Uterus (tissue), 4 donors: Measurements from ENCODE around the gene MAPRE2. TPM values are rescaled to one million over a fixed set of nuclear protein-coding genes. Genes with fewer than 3 reads are reported as not detected.
A peak's percentile ranks its signal among the peaks of the same experiment; 100 is the strongest.
"Not testable (repeated sequence)": the region's sequence is repeated elsewhere in the genome, so short reads cannot be mapped to it uniquely, and the experiment has no call there.

Source experiments
- DNase-seq, 2 donors: peaks; one replicate each; pipeline ENCODE4 v3.0.0-alpha.2; 2019 to 2020
- H3K27ac ChIP-seq, 2 donors: fragments of 200-600 bp; sonication (generic); 1 replicate in 1 of 2; 2 replicates in 1 of 2; pipeline ENCODE4 v1.5.1; 2016 to 2018
- H3K27me3 ChIP-seq, 2 donors: fragments of 200-600 bp; sonication (generic); one replicate each; pipeline ENCODE4 v1.5.1; 2018 to 2019; ENCODE audit warnings: control low read depth in 1 of 2
- H3K36me3 ChIP-seq, 2 donors: fragments of 200-600 bp; sonication (generic); one replicate each; pipeline ENCODE4 v1.5.1; 2019; ENCODE audit warnings: control low read depth in 1 of 2
- H3K4me1 ChIP-seq, 2 donors: fragments of 200-600 bp; sonication (generic); one replicate each; pipeline ENCODE4 v1.5.1; 2018 to 2019; ENCODE audit warnings: control low read depth in 1 of 2
- H3K4me3 ChIP-seq, 2 donors: fragments of 200-600 bp; sonication (generic); 1 replicate in 1 of 2; 2 replicates in 1 of 2; pipeline ENCODE4 v1.5.1; 2018 to 2019; ENCODE audit warnings: mild to moderate bottlenecking in 1 of 2
- H3K9me3 ChIP-seq, 2 donors: fragments of 200-600 bp; sonication (generic); one replicate each; pipeline ENCODE4 v1.5.1; 2019; ENCODE audit warnings: control low read depth in 1 of 2
- CTCF ChIP-seq, 4 experiments: fragments of 200-600 bp in 2 of 4; fragments of 450-650 bp in 2 of 4; sonication (generic) in 2 of 4; IDR thresholded peaks; one replicate each; pipeline ENCODE4 v1.5.1; 2016 to 2019; ENCODE audit warnings: antibody characterized with exemption in 4 of 4, mild to moderate bottlenecking in 2 of 4, moderate library complexity in 1 of 4
- POLR2A ChIP-seq, 2 donors: fragments of 450-650 bp; IDR thresholded peaks; one replicate each; pipeline ENCODE4 v1.6.1; 2016; ENCODE audit warnings: antibody characterized with exemption in 2 of 2, mild to moderate bottlenecking in 1 of 2, moderate library complexity in 1 of 2
- intact Hi-C: fragments of 100-400 bp; cut with DNase I; formaldehyde crosslinking; loops from one replicate; pipeline ENCODE4 v1.15.1; 2023; ENCODE audit warnings: low total_unique reads
- total RNA-seq, 4 donors: library from RNA; depleted of rRNA in 3 of 4; stranded (reverse); fragments of >200 nt in 3 of 4; gene quantifications; one replicate each; pipeline versions ENCODE4 v1.1.0 to v1.2.4, GENCODE V29; 2014 to 2023
- donor health status: DM: yes; HTN: yes; CAD: no.

The MAPRE2 gene
- total RNA-seq, 4 donors from 2014 or later: 7.4 to 29.8 (median 21.7) TPM

- no peaks in the 10 kb centered on the region for H3K27me3 ChIP-seq
- TF ChIP-seq POLR2A (IDR thresholded peaks at IDR 0.05) (no peak), CTCF (IDR thresholded peaks at IDR 0.05) (no peak)
- DNase-seq: no peak
- no peak overlapping the region for H3K27ac ChIP-seq
- H3K9me3 ChIP-seq: no peaks in the 10 kb centered on the region
- H3K4me1 ChIP-seq: peaks cover 0 to 10% of the 10 kb centered on the region in 2 donors
- intact Hi-C loops: loop anchor here (5.0 kb wide), 1 partner anchor 135 kb away; no protein-coding TSS in a partner anchor
- no peak overlapping the region for H3K4me3 ChIP-seq
- H3K36me3 ChIP-seq: no peaks in the 10 kb centered on the region
These were observed 101.0 kb downstream of the MAPRE2 start for GRCh38 chr18:35142275-35142615.

- intact Hi-C loops: loop anchor here (5.0 kb wide), 1 partner anchor 137 kb away; no protein-coding TSS in a partner anchor
- no peaks in the 10 kb centered on the region for H3K27me3 ChIP-seq
- H3K4me1 ChIP-seq: peaks cover 0 to 10% of the 10 kb centered on the region in 2 donors
- H3K36me3 ChIP-seq: no peaks in the 10 kb centered on the region
- no peak overlapping the region for H3K4me3 ChIP-seq
- peak overlapping the region; percentile 75 to 79 for H3K27ac ChIP-seq
- no peaks in the 10 kb centered on the region for H3K9me3 ChIP-seq
- no peak for TF ChIP-seq POLR2A (IDR thresholded peaks at IDR 0.05)
- peak; percentile 65 to 76 (median 72) for TF ChIP-seq CTCF (IDR thresholded peaks at IDR 0.05)
- DNase-seq: peak; percentile 48 to 54
These were observed 102.7 kb downstream of the MAPRE2 start for GRCh38 chr18:35143622-35144596.

- H3K27ac ChIP-seq: peak overlapping the region; percentile 75 to 79
- TF ChIP-seq CTCF (IDR thresholded peaks at IDR 0.05) (no peak), POLR2A (IDR thresholded peaks at IDR 0.05) (no peak)
- H3K4me1 ChIP-seq: peaks cover 0 to 10% of the 10 kb centered on the region in 2 donors
- H3K4me3 ChIP-seq: no peak overlapping the region
- H3K36me3 ChIP-seq: no peaks in the 10 kb centered on the region
- intact Hi-C loops: loop anchor here (5.0 kb wide), 1 partner anchor 137 kb away; no protein-coding TSS in a partner anchor
- H3K9me3 ChIP-seq: no peaks in the 10 kb centered on the region
- no peaks in the 10 kb centered on the region for H3K27me3 ChIP-seq
- peak; percentile 20 to 44 for DNase-seq
These were observed 103.5 kb downstream of the MAPRE2 start for GRCh38 chr18:35144698-35145097.

- H3K36me3 ChIP-seq, intact Hi-C loops, H3K27me3 ChIP-seq, H3K27ac ChIP-seq, H3K4me3 ChIP-seq, H3K9me3 ChIP-seq, H3K4me1 ChIP-seq, DNase-seq: not testable (repeated sequence)
These were observed 109.0 kb downstream of the MAPRE2 start for GRCh38 chr18:35150195-35150594.

GRCh38 chr18:35153609-35154272 lies 112.5 kb downstream of the MAPRE2 start:
- no peaks in the 10 kb centered on the region for H3K36me3 ChIP-seq
- H3K27ac ChIP-seq: no peak overlapping the region
- no peaks in the 10 kb centered on the region for H3K4me1 ChIP-seq
- H3K4me3 ChIP-seq: no peak overlapping the region
- no peak for DNase-seq
- intact Hi-C loops: no loop called here
- no peaks in the 10 kb centered on the region for H3K27me3 ChIP-seq
- no peaks in the 10 kb centered on the region for H3K9me3 ChIP-seq
- TF ChIP-seq POLR2A (IDR thresholded peaks at IDR 0.05) (no peak), CTCF (IDR thresholded peaks at IDR 0.05) (no peak)
